ENCODE results near the gene SLC36A4.
"Not testable (repeated sequence)": the region's sequence is repeated elsewhere in the genome, so short reads cannot be mapped to it uniquely, and the experiment has no call there.

SLC36A4 gene

DNA sequence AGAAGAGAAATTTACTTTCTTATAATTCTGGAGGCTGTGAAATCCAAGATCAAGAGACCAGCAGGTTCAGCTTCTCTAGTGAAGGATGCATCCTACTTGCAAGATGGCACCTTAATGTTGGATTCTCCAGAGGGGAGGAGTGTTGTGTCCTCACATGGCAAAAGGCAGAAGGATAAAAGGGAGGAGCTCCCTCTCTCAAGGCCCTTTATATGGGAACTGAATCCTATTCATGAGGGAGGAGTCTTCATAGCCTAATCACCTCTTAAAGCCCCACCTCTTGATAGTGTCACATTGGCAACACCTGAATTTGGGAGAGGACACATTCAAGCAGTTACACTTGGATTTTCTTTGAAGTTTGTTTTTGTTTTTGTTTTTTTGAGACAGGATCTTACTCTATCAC lies 79.5 kb downstream of the SLC36A4 start:
- no peak for DNase-seq (ENCODE audit: low read depth)

DNA sequence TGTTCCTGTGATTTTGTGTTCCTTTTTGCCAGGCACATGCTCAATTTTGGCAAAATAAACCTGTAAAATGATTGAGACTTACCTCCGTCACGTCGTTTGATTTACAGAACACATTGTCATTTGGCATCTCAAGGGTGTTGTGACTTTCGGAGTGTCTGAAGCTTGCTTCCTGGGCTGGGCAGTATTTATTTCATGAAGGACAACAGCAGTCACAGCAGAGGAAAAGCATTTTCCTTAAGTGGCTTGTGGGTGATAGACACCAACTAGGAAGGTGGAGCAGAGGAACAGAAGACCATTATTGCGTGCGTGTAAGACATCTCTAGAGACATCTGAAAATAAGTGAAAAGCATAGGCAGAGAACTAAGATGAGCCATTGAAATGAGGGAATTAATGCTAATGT lies 80.2 kb downstream of the SLC36A4 start:
- no peak for DNase-seq (ENCODE audit: low read depth)

DNA sequence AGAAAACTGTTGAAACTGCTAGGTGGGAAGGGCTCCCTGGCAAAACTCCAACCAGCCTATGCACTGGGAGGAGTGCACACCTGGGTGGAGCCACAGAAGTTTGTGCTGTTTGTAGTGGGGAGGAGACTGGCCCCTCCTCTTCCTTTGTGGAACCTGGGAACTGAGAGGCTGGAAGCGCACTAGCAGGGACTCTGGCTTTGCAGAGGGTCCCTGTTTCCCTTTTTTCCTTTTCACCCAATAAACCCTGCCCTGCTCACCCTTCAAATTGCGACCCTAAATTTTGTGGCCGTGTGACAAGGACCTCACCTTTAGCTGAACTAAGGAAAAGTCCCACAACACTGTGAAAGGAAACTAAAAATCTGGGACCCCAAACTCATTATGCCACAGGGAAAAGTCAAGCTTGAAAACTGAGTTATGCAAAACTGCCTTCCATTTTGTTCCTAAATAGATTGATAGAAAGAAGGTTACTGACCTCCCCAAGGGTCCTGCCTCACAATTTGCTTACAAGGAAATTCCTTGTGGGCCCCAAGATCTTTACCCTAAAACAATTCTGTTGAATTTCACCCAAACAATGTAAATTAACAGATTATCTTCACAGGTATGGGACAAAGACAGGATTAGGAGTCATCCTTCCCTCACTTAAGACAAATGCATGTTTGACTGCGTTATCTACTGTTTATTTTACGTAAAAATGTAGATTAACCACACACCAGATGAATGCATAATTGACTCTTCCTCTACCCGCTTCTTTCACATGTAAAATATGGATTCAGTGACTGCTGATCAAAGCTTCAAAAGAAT lies 81.0 kb downstream of the SLC36A4 start:
- no peak for DNase-seq (ENCODE audit: low read depth)

DNA sequence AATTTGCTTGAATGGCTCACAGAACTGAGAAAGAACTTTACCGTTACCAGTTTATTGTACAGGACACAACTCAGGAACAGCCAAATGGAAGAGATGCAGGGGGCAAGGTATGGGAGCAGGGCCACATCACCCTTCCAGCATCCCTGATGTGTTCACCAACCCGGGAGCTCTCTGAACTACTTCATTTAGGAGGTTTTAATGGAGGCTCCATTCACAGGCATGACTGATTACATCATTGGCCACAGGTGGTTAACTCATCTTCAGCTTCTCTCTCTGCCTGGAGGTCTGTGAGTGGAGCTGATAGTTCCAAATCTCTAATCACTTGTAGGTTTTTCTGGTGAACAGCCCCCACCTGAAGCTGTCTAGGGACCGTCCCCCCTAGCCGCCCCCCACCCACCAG lies 83.5 kb downstream of the SLC36A4 start:
- no peak for DNase-seq (ENCODE audit: low read depth)

DNA sequence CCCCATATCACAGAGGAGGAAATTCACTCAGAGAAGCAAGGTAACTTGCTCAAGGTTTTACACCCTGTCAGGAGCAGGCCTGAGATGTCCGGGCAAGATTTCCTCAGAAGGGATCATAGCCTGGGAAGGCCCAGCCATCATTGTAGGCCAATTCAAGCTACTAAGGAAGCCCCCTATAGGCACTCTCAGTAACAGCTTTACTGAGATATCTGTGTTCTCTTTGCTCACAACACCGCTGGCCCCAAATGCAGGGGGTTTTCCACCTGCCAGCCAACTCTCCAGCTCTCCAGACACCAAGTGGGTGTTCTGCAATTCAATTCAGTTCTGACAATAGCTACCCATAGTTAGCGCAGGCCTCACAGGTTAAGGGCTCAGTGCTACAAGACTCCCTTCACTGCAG lies 84.0 kb downstream of the SLC36A4 start:
- no peak for DNase-seq (ENCODE audit: low read depth)

DNA sequence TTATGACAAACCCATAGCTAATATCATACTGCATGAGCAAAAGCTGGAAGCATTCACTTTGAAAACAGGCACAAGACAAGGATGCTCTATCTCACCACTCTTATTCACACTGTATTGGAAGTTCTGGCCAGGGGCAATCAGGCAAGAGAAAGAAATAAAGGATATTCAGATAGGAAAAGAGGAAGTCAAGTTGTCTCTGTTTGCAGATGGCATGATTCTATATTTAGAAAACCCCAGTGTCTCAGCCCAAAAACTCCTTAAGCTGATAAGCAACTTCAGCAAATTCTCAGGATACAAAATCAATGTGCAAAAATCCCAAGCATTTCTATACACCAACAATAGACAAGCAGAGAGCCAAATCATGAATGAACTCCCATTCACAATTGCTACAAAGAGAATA lies 86.6 kb downstream of the SLC36A4 start:
- not testable (repeated sequence) for DNase-seq (ENCODE audit: low read depth)

DNA sequence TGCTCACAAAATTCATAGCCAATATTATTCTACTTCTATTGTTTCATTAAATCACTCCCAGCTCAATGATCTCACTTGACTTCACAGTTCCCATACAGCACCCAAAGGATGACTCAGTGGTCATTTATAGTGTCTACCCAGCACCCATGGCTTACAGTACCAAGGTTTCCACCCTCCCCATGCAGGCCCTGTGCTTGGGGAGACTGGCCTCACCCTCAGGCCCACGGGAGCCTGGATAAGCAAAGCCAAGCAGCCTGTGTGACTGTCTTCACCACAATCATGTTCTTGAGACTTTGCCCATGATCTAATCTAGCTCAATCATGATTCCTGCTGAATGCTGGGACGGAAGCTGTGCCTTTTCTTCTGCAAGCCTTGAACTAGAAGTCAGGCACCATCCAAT lies 97.6 kb downstream of the SLC36A4 start:
- DNase-seq (ENCODE audit: low read depth), result no peak

DNA sequence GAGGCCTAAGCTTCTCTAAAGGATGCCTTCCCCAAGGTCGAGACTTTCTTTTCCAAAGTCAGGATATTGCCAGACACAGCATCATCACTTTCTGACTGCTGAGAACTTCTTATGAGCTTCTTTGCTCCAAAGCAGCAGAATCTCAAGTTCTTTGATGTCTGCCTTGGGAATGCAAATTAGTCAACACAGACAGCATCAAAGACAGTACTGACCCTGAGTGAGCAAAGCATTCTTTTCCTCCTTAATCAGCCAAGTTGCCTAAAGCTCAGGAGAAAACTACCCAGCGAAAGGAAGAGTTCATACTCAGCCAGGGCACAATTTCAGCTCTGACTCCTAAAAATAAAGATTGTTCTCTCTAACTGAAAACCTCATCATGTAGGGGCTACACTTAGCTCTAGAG lies 98.0 kb downstream of the SLC36A4 start:
- no peak for DNase-seq (ENCODE audit: low read depth)
